ENCODE results near the gene TOM1. TPM values are rescaled to one million over a fixed set of nuclear protein-coding genes. Genes with fewer than 3 reads are reported as not detected.
A peak's percentile ranks its signal among the peaks of the same experiment; 100 is the strongest.
"Not testable (repeated sequence)": the region's sequence is repeated elsewhere in the genome, so short reads cannot be mapped to it uniquely, and the experiment has no call there.

Gene TOM1
- total RNA-seq, 2 experiments from 2014 or later, result 25.8 to 26.3 TPM

DNA sequence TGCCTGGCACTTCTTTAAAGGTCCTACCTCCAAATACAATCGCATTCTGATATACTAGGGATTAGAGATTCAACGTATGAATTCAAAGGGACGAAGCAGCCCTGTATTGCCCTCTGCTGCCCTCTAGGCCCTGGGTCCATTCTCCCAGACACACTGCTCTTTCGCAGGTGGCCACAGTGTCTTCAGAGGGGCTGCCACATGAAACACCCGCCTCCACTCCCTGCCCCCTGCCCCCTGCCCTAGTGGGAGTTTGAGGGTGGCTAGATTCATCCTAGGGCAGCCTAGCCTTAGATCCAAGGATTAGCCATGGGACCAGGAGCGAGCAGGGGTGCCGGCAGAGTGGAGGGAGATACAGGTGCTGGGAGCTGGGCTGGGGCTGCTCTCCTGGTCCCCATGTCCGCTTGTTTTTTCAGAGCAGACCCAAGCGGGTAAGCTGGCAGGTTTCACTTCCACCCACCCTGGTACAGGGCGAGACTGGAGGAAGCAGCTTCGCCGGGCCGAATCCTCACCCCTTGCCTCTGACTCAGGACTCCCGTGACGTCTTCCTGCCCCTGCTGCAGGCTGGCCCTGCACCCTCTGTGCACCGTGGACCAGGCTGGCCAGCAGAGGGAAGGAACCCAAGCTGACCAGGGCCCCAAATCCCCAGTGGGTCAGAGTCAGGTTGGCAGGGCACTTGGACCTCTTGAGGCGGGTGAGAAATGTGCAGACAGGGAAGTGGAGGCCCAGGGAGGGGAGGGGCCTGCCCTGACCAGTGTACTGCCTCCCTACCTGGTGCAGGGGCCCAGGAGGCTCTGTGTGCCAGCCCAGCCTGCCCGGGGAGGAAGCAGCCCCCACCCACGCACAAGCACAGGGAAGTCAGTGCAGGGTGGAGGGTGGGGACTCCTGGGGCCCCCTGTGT lies 52.8 kb downstream of the TOM1 start:
- no peaks in the 10 kb centered on the region for H3K36me3 Mint-ChIP-seq (ENCODE audit: low read depth)
- CTCF ChIA-PET, result interaction anchor here (0.6 to 4.7 kb wide), 5 partner anchors 21 to 595 kb away, joined by 4 to 44 read pairs (median 5); no protein-coding TSS in a partner anchor
- no peak overlapping the region for H3K27ac Mint-ChIP-seq
- no peaks in the 10 kb centered on the region for H3K9me3 Mint-ChIP-seq
- H3K4me3 Mint-ChIP-seq, result no peak overlapping the region
- DNase-seq, result peak; percentile 66
- peaks cover 25% of the 10 kb centered on the region for H3K4me1 Mint-ChIP-seq (ENCODE audit: low read depth)
- peaks cover 9% of the 10 kb centered on the region for H3K27me3 Mint-ChIP-seq (ENCODE audit: low read depth)
- intact Hi-C loops (cut with micrococcal nuclease), result no loop called here

DNA sequence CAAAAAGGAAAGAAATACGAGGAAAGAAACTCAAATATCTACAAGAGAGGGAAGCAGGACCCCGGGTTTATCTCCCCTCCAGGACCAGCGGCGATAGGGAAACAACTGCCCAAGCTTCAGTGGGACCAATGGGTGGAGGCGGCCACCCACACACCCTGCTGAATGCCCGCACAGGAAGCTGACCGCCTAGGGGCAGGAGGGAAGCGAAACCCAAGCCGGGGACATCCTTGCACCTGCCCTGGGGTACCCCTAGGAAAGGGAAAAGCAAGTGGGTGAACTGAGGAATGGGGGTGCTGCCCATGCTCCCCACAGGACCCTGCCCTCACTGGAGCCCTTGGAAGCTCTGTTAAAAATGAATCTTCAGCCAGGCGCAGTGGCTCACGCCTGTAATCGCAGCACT lies 53.6 kb downstream of the TOM1 start:
- Mint-ChIP-seq H3K36me3 (ENCODE audit: low read depth) (no peaks in the 10 kb centered on the region), H3K9me3 (no peaks in the 10 kb centered on the region), H3K4me3 (no peak overlapping the region), H3K27me3 (ENCODE audit: low read depth) (peaks cover 9% of the 10 kb centered on the region), H3K27ac (no peak overlapping the region), H3K4me1 (ENCODE audit: low read depth) (peaks cover 25% of the 10 kb centered on the region)
- CTCF ChIA-PET, result interaction anchor here (4.7 kb wide), 1 partner anchor 229 kb away, joined by 44 read pairs; no protein-coding TSS in a partner anchor
- intact Hi-C loops (cut with micrococcal nuclease), result no loop called here
- DNase-seq, result no peak

- intact Hi-C loops (cut with micrococcal nuclease), result no loop called here
- Mint-ChIP-seq H3K4me1 (ENCODE audit: low read depth) (peaks cover 25% of the 10 kb centered on the region), H3K36me3 (ENCODE audit: low read depth) (no peaks in the 10 kb centered on the region), H3K4me3 (no peak overlapping the region), H3K27me3 (ENCODE audit: low read depth) (peaks cover 9% of the 10 kb centered on the region), H3K27ac (no peak overlapping the region), H3K9me3 (no peaks in the 10 kb centered on the region)
- CTCF ChIA-PET, result interaction anchor here (4.7 kb wide), 1 partner anchor 228 kb away, joined by 44 read pairs; no protein-coding TSS in a partner anchor
- DNase-seq, result no peak
These were observed 54.4 kb downstream of the TOM1 start for GRCh38 chr22:35354068-35354467.

- intact Hi-C loops (cut with micrococcal nuclease), result no loop called here
- H3K27me3 Mint-ChIP-seq (ENCODE audit: low read depth), result peaks cover 3% of the 10 kb centered on the region
- H3K4me1 Mint-ChIP-seq (ENCODE audit: low read depth), result peaks cover 1% of the 10 kb centered on the region
- H3K9me3 Mint-ChIP-seq, result no peaks in the 10 kb centered on the region
- H3K4me3 Mint-ChIP-seq, result no peak overlapping the region
- H3K36me3 Mint-ChIP-seq (ENCODE audit: low read depth), result no peaks in the 10 kb centered on the region
- CTCF ChIA-PET, result no interaction called here
- no peak for DNase-seq
- no peak overlapping the region for H3K27ac Mint-ChIP-seq
These were observed 58.4 kb downstream of the TOM1 start for GRCh38 chr22:35357883-35358621.

GRCh38 chr22:35359380-35360065 lies 59.8 kb downstream of the TOM1 start:
- Mint-ChIP-seq H3K27me3 (ENCODE audit: low read depth) (peaks cover 5% of the 10 kb centered on the region), H3K4me3 (no peak overlapping the region), H3K27ac (no peak overlapping the region), H3K9me3 (no peaks in the 10 kb centered on the region), H3K36me3 (ENCODE audit: low read depth) (no peaks in the 10 kb centered on the region), H3K4me1 (ENCODE audit: low read depth) (no peaks in the 10 kb centered on the region)
- no peak for DNase-seq
- CTCF ChIA-PET, result interaction anchor here (0.7 kb wide), 1 partner anchor 224 kb away, joined by 3 read pairs; no protein-coding TSS in a partner anchor
- intact Hi-C loops (cut with micrococcal nuclease), result no loop called here

GRCh38 chr22:35361001-35361558 lies 61.4 kb downstream of the TOM1 start:
- H3K4me1 Mint-ChIP-seq (ENCODE audit: low read depth), result no peaks in the 10 kb centered on the region
- intact Hi-C loops (cut with micrococcal nuclease), result no loop called here
- CTCF ChIA-PET, result no interaction called here
- peaks cover 9% of the 10 kb centered on the region for H3K27me3 Mint-ChIP-seq (ENCODE audit: low read depth)
- H3K27ac Mint-ChIP-seq, result no peak overlapping the region
- no peaks in the 10 kb centered on the region for H3K36me3 Mint-ChIP-seq (ENCODE audit: low read depth)
- no peak overlapping the region for H3K4me3 Mint-ChIP-seq
- DNase-seq, result no peak
- H3K9me3 Mint-ChIP-seq, result no peaks in the 10 kb centered on the region

DNA sequence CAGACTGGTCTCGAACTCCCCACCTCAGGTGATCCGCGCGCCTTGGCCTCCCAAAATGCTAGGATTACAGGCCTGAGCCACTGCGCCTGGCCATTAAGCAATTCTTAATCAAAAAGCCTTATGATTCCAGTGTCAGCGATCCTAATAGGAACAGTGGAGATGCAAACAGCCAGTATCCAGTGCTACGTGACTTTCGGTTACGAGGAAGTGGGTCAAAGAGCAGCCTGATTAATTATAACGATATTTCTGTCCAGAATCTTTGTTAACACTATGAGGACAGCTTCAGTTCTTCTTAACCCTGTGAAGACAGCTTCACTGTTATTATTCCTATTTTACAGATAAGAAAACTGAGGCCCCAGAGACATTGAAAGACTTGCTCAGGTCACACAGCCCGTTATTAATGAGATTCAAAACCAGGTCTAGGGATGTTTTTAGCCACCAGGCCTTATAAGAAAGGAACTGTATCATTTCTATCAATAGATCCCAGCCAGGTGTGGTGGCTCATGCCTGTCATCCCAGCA lies 63.9 kb downstream of the TOM1 start:
- CTCF ChIA-PET, result no interaction called here
- intact Hi-C loops (cut with micrococcal nuclease), result no loop called here
- no peak for DNase-seq
- no peaks in the 10 kb centered on the region for H3K4me1 Mint-ChIP-seq (ENCODE audit: low read depth)
- no peak overlapping the region for H3K27ac Mint-ChIP-seq
- peaks cover 14% of the 10 kb centered on the region for H3K27me3 Mint-ChIP-seq (ENCODE audit: low read depth)
- no peak overlapping the region for H3K4me3 Mint-ChIP-seq
- H3K36me3 Mint-ChIP-seq (ENCODE audit: low read depth), result no peaks in the 10 kb centered on the region
- H3K9me3 Mint-ChIP-seq, result no peaks in the 10 kb centered on the region

DNA sequence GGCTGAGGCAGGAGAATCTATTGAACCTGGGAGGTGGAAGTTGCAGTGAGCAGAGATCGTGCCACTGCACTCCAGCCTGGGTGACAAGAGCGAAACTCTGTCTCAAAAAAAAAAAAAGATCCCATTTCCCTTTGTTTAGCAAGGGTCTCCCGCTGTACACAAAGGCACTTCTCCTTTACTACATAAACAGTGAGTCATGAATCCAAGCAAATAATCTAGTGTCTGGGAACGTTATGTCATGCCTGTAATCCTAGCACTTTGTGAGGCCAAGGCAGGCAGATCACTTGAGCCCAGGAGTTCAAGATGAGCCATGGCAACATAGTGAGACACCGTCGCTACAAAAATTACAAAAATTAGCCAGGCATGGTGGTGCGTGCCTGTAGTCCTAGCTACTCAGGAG lies 64.5 kb downstream of the TOM1 start:
- intact Hi-C loops (cut with micrococcal nuclease); H3K9me3 Mint-ChIP-seq: not testable (repeated sequence)

GRCh38 chr22:35367331-35367886 lies 67.7 kb downstream of the TOM1 start:
- H3K36me3 Mint-ChIP-seq (ENCODE audit: low read depth), result peaks cover 1% of the 10 kb centered on the region
- CTCF ChIA-PET, result no interaction called here
- DNase-seq, result no peak
- peaks cover 6% of the 10 kb centered on the region for H3K4me1 Mint-ChIP-seq (ENCODE audit: low read depth)
- no peak overlapping the region for H3K4me3 Mint-ChIP-seq
- peaks cover 14% of the 10 kb centered on the region for H3K27me3 Mint-ChIP-seq (ENCODE audit: low read depth)
- no peaks in the 10 kb centered on the region for H3K9me3 Mint-ChIP-seq
- H3K27ac Mint-ChIP-seq, result no peak overlapping the region
- intact Hi-C loops (cut with micrococcal nuclease), result no loop called here

More for the DNA sequence above, 64.5 kb downstream of the TOM1 start:
- DNase-seq; CTCF ChIA-PET; H3K36me3 Mint-ChIP-seq (ENCODE audit: low read depth); H3K4me3 Mint-ChIP-seq; H3K4me1 Mint-ChIP-seq (ENCODE audit: low read depth); H3K27ac Mint-ChIP-seq: not testable (repeated sequence)
- H3K27me3 Mint-ChIP-seq (ENCODE audit: low read depth), result peaks cover 14% of the 10 kb centered on the region

DNA sequence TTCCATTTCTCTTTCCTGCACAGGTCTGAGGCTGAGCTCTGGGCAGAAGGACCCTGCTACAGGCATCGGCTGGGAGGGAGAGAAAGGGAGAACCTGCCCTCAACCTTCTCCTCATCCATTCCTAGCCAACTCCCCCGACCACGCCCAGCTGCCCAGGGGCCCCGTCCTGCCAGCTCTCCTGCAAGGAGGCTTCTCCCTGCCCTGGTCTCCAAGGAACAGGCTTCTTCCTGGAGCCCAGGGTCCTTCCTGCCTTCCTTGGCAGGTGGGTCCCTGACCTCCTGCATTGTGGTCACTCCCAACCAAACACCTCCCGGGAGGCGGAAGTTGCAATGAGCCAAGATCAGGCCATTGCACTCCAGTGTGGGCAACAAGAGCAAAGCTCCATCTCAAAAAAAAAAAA lies 68.7 kb downstream of the TOM1 start:
- Mint-ChIP-seq H3K9me3 (no peaks in the 10 kb centered on the region), H3K36me3 (ENCODE audit: low read depth) (peaks cover 1% of the 10 kb centered on the region), H3K4me1 (ENCODE audit: low read depth) (peaks cover 6% of the 10 kb centered on the region), H3K4me3 (no peak overlapping the region), H3K27ac (no peak overlapping the region), H3K27me3 (ENCODE audit: low read depth) (peaks cover 14% of the 10 kb centered on the region)
- intact Hi-C loops (cut with micrococcal nuclease), result no loop called here
- CTCF ChIA-PET, result no interaction called here
- DNase-seq, result no peak

- Mint-ChIP-seq H3K36me3 (ENCODE audit: low read depth) (peaks cover 1% of the 10 kb centered on the region), H3K4me1 (ENCODE audit: low read depth) (peaks cover 6% of the 10 kb centered on the region), H3K9me3 (no peaks in the 10 kb centered on the region), H3K27me3 (ENCODE audit: low read depth) (peaks cover 13% of the 10 kb centered on the region), H3K27ac (no peak overlapping the region), H3K4me3 (no peak overlapping the region)
- CTCF ChIA-PET, result no interaction called here
- intact Hi-C loops (cut with micrococcal nuclease), result no loop called here
- DNase-seq, result no peak
These were observed 70.3 kb downstream of the TOM1 start for GRCh38 chr22:35369996-35370395.

GRCh38 chr22:35373781-35374180 lies 74.1 kb downstream of the TOM1 start:
- intact Hi-C loops (cut with micrococcal nuclease), result no loop called here
- no peak for DNase-seq
- Mint-ChIP-seq H3K27me3 (ENCODE audit: low read depth) (no peaks in the 10 kb centered on the region), H3K4me1 (ENCODE audit: low read depth) (peaks cover 17% of the 10 kb centered on the region), H3K36me3 (ENCODE audit: low read depth) (peaks cover 1% of the 10 kb centered on the region), H3K4me3 (no peak overlapping the region), H3K9me3 (no peaks in the 10 kb centered on the region), H3K27ac (no peak overlapping the region)
- CTCF ChIA-PET, result no interaction called here
